IMR-90 (cell line): ENCODE data around the gene ADCY4. TPM values are rescaled to one million over a fixed set of nuclear protein-coding genes. Genes with fewer than 3 reads are reported as not detected.
A peak's percentile ranks its signal among the peaks of the same experiment; 100 is the strongest.

Experiments used
- ATAC-seq: fragments of 200-7000 bp; cut with Tn5 transposase; 2 replicates; pipeline ENCODE4 v1.9.1; 2020; ENCODE audit warnings: low read depth, mild to moderate bottlenecking, moderate library complexity
- BruUV-seq: library from RNA; stranded (reverse); fragments of 400-500 nt; replicated peaks from 2 replicates; lab custom pipeline; 2021; lab: Mats Ljungman, UMichigan
- CTCF ChIA-PET: fragments of 300-600 bp; formaldehyde crosslinking; extraction: SDS; loops from one replicate; lab custom pipeline; 2021; ENCODE audit warnings: antibody characterized with exemption; lab: Yijun Ruan, JAX
- POLR2A ChIA-PET: fragments of 300-600 bp; sonication (Branson Sonifier 250); formaldehyde crosslinking; loops from one replicate; lab custom pipeline; 2022; ENCODE audit warnings: antibody characterized with exemption; ENCODE audit not compliant: unreplicated experiment; lab: Charles Lee
- DNase-seq: peaks from one replicate; pipeline ENCODE4 v3.0.0; 2013
- H2AFZ ChIP-seq: replicated peaks from 2 replicates; pipeline ENCODE3; 2013; ENCODE audit warnings: low read length, mild to moderate bottlenecking; ENCODE audit not compliant: poor library complexity
- H2AK5ac ChIP-seq: 2 replicates; pipeline ENCODE4 v1.6.1; 2013; ENCODE audit warnings: low read depth, low read length, inconsistent platforms
- H2AK9ac ChIP-seq: replicated peaks from 2 replicates; pipeline ENCODE3; 2013; ENCODE audit warnings: mild to moderate bottlenecking, low read depth, low read length, moderate library complexity; ENCODE audit not compliant: poor library complexity
- H2BK120ac ChIP-seq: 2 replicates; pipeline ENCODE4 v1.6.1; 2013; ENCODE audit warnings: low read depth, low read length, inconsistent platforms
- H2BK15ac ChIP-seq: 3 replicates; pipeline ENCODE4 v1.6.1; 2013; ENCODE audit warnings: low read depth, low read length, inconsistent platforms
- H2BK20ac ChIP-seq: 2 replicates; pipeline ENCODE4 v1.6.1; 2013; ENCODE audit warnings: low read depth, mild to moderate bottlenecking, inconsistent platforms, low read length, moderate library complexity
- H2BK5ac ChIP-seq: 2 replicates; pipeline ENCODE4 v1.6.1; 2013; ENCODE audit warnings: mild to moderate bottlenecking, low read depth, low read length, inconsistent platforms; ENCODE audit not compliant: poor library complexity, severe bottlenecking
- H3K14ac ChIP-seq: replicated peaks from 2 replicates; pipeline ENCODE4 v1.6.1; 2013; ENCODE audit warnings: low read depth, low read length, inconsistent platforms
- H3K18ac ChIP-seq: 2 replicates; pipeline ENCODE4 v1.6.1; 2013; ENCODE audit warnings: low read depth, low read length, control low read depth
- H3K23ac ChIP-seq: 2 replicates; pipeline ENCODE4 v1.6.1; 2013; ENCODE audit warnings: low read depth, low read length, inconsistent platforms
- H3K27ac ChIP-seq: 2 replicates; pipeline ENCODE4 v1.5.1; 2013; ENCODE audit warnings: mild to moderate bottlenecking, control low read depth, low read length; ENCODE audit not compliant: insufficient read depth
- H3K27me3 ChIP-seq: 2 replicates; pipeline ENCODE4 v1.6.1; 2013; ENCODE audit warnings: low read length; ENCODE audit not compliant: control insufficient read depth, insufficient read depth
- H3K36me3 ChIP-seq: 2 replicates; pipeline ENCODE4 v1.6.1; 2013; ENCODE audit warnings: low read length, mixed read lengths; ENCODE audit not compliant: control insufficient read depth, insufficient read depth
- H3K4ac ChIP-seq: 2 replicates; pipeline ENCODE4 v1.6.1; 2013; ENCODE audit warnings: low read depth, low read length, inconsistent platforms
- H3K4me1 ChIP-seq: 2 replicates; pipeline ENCODE4 v1.6.1; 2013; ENCODE audit warnings: low read length, mixed read lengths; ENCODE audit not compliant: control insufficient read depth, insufficient read depth
- H3K4me2 ChIP-seq: 2 replicates; pipeline ENCODE4 v1.6.1; 2013; ENCODE audit warnings: low read depth, mild to moderate bottlenecking, control low read depth, low read length, moderate library complexity
- H3K4me3 ChIP-seq: 2 replicates; pipeline ENCODE4 v1.5.1; 2013; ENCODE audit warnings: low read depth, mild to moderate bottlenecking, control low read depth, low read length, moderate library complexity; ENCODE audit not compliant: insufficient read depth
- H3K56ac ChIP-seq: 2 replicates; pipeline ENCODE4 v1.6.1; 2013; ENCODE audit warnings: low read length, inconsistent platforms; ENCODE audit not compliant: insufficient read depth; ENCODE audit errors: extremely low read depth
- H3K79me1 ChIP-seq, 2 experiments: 2 replicates each; pipeline ENCODE4 v1.6.1; 2013; ENCODE audit warnings: low read length in 2 of 2, inconsistent platforms in 1 of 2, low read depth in 1 of 2
- H3K9ac ChIP-seq: 2 replicates; pipeline ENCODE4 v1.6.1; 2013; ENCODE audit warnings: low read depth, low read length, control low read depth
- H3K9me1 ChIP-seq: 2 replicates; pipeline ENCODE4 v1.6.1; 2013; ENCODE audit warnings: low read length, inconsistent platforms; ENCODE audit not compliant: insufficient read depth
- H3K9me3 ChIP-seq: 2 replicates; pipeline ENCODE4 v1.6.1; 2013; ENCODE audit warnings: low read length; ENCODE audit not compliant: control insufficient read depth, insufficient read depth
- H4K20me1 ChIP-seq: 2 replicates; pipeline ENCODE4 v1.6.1; 2013; ENCODE audit warnings: low read length, inconsistent platforms; ENCODE audit not compliant: insufficient read depth
- H4K5ac ChIP-seq: 2 replicates; pipeline ENCODE4 v1.6.1; 2013; ENCODE audit warnings: mild to moderate bottlenecking, low read depth, low read length, control low read depth
- H4K8ac ChIP-seq, 2 experiments: 2 replicates each; pipeline ENCODE4 v1.6.1; 2013; ENCODE audit warnings: low read depth in 2 of 2, low read length in 2 of 2, control low read depth in 1 of 2, inconsistent platforms in 1 of 2
- H4K91ac ChIP-seq: 2 replicates; pipeline ENCODE4 v1.6.1; 2013; ENCODE audit warnings: low read depth, low read length, inconsistent platforms; ENCODE audit not compliant: insufficient read depth
- BHLHE40 ChIP-seq: fragments of 150-350 bp; IDR thresholded peaks from 2 replicates; pipeline ENCODE4 v1.6.1; 2016; ENCODE audit warnings: mild to moderate bottlenecking, low read depth, low read length
- CEBPB ChIP-seq: IDR thresholded peaks from 2 replicates; pipeline ENCODE4 v1.6.1; 2012; ENCODE audit warnings: low read depth, low read length, improper control_type of control experiment
- CHD1 ChIP-seq: IDR thresholded peaks from 2 replicates; pipeline ENCODE4 v1.6.1; 2012; ENCODE audit warnings: low read depth, low read length, improper control_type of control experiment
- CTCF ChIP-seq: conservative IDR thresholded peaks from 2 replicates; pipeline ENCODE4 v1.5.1; 2012; ENCODE audit warnings: mild to moderate bottlenecking, low read depth, low read length, improper control_type of control experiment
- ELK1 ChIP-seq: fragments of 150-350 bp; IDR thresholded peaks from 2 replicates; pipeline ENCODE4 v1.6.1; 2016; ENCODE audit warnings: low read depth, mild to moderate bottlenecking, low read length, moderate library complexity, borderline replicate concordance
- FOS ChIP-seq: fragments of 150-350 bp; IDR thresholded peaks from 2 replicates; pipeline ENCODE4 v1.6.1; 2016; ENCODE audit warnings: low read depth, low read length
- MAFK ChIP-seq: IDR thresholded peaks from 2 replicates; pipeline ENCODE4 v1.6.1; 2012; ENCODE audit warnings: low read depth, low read length, improper control_type of control experiment
- MAZ ChIP-seq: IDR thresholded peaks from 2 replicates; pipeline ENCODE4 v1.6.1; 2012; ENCODE audit warnings: low read depth, mild to moderate bottlenecking, low read length, improper control_type of control experiment, moderate library complexity, borderline replicate concordance
- MXI1 ChIP-seq: IDR thresholded peaks from 2 replicates; pipeline ENCODE4 v1.6.1; 2012; ENCODE audit warnings: low read depth, mild to moderate bottlenecking, low read length, moderate library complexity, borderline replicate concordance
- NFE2L2 ChIP-seq: fragments of 150-350 bp; IDR thresholded peaks from 2 replicates; pipeline ENCODE4 v1.6.1; 2016; ENCODE audit warnings: low read depth, mild to moderate bottlenecking, low read length
- POLR2A ChIP-seq: IDR thresholded peaks from 2 replicates; pipeline ENCODE4 v1.6.1; 2012; ENCODE audit warnings: mild to moderate bottlenecking, low read depth, low read length
- RAD21 ChIP-seq: IDR thresholded peaks from 2 replicates; pipeline ENCODE4 v1.6.1; 2012; ENCODE audit warnings: low read length, improper control_type of control experiment
- RCOR1 ChIP-seq: IDR thresholded peaks from 2 replicates; pipeline ENCODE4 v1.6.1; 2012; ENCODE audit warnings: mild to moderate bottlenecking, low read length, improper control_type of control experiment; ENCODE audit not compliant: insufficient replicate concordance
- RFX5 ChIP-seq: IDR thresholded peaks from 2 replicates; pipeline ENCODE4 v1.8.0; 2012; ENCODE audit warnings: low read depth, mild to moderate bottlenecking, low read length, moderate library complexity
- SMC3 ChIP-seq: fragments of 150-350 bp; IDR thresholded peaks from 2 replicates; pipeline ENCODE4 v1.6.1; 2016; ENCODE audit warnings: low read depth, mild to moderate bottlenecking, antibody characterized with exemption, low read length, moderate library complexity
- USF2 ChIP-seq: fragments of 150-350 bp; IDR thresholded peaks from 2 replicates; pipeline ENCODE4 v1.6.1; 2017; ENCODE audit warnings: mild to moderate bottlenecking, antibody characterized with exemption, low read length, low read depth
- WGBS, 2 experiments: methylation state at CpG; one replicate each; pipeline versions ENCODE4 v1.1.5 to v1.1.7; 2013; ENCODE audit warnings: missing lambda C conversion rate in 2 of 2; ENCODE audit not compliant: insufficient read length in 1 of 2; ENCODE audit errors: extremely low coverage in 2 of 2; 5-methylcytosine and 5-hydroxymethylcytosine counted together
- dilution Hi-C: fragments of 300-500 bp; cut with HindIII; formaldehyde crosslinking; loops from one replicate; pipeline ENCODE4 v1.14.3; 2018; ENCODE audit warnings: low sequenced_read_pairs; ENCODE audit not compliant: unreplicated experiment
- in situ Hi-C: fragments of 300-500 bp; cut with MboI; formaldehyde crosslinking; loops from 3 replicates; pipeline ENCODE4 v1.14.3; 2019; ENCODE audit warnings: low sequenced_read_pairs, inconsistent platforms, mixed read lengths
- intact Hi-C: fragments of 100-400 bp; cut with micrococcal nuclease; formaldehyde crosslinking; loops from 2 replicates; pipeline ENCODE4 v1.10.0; 2022
- polyA plus RNA-seq, 3 experiments: library from polyadenylated mRNA; depleted of rRNA; stranded (reverse); fragments of >200 nt; gene quantifications; 2 replicates each; pipeline ENCODE4 v1.2.3, GENCODE V29; 2012; ENCODE audit warnings: low replicate concordance in 1 of 3
- total RNA-seq: library from RNA; depleted of rRNA; stranded (reverse); fragments of >200 nt; gene quantifications from 2 replicates; pipeline ENCODE4 v1.2.3, GENCODE V29; 2012

Gene ADCY4
- total and polyA plus RNA-seq, 2 of the 4 experiments (the other 2 are of a cell fraction): not detected

- Histone ChIP-seq H3K9ac (no peak overlapping the region), H2AK5ac (no peak overlapping the region), H2BK20ac (no peak overlapping the region), H3K18ac (no peak overlapping the region), H3K27me3 (peaks cover 27% of the 10 kb centered on the region), H3K27ac (no peak overlapping the region), H3K4me2 (no peak overlapping the region), H3K56ac (no peak overlapping the region), H4K8ac (no peak overlapping the region), H4K5ac (no peak overlapping the region), H2AFZ (peak overlapping the region; percentile 41), H3K23ac (no peak overlapping the region), H3K4me3 (no peak overlapping the region), H2BK5ac (no peak overlapping the region), H3K79me1 (no peaks in the 10 kb centered on the region), H2AK9ac (peak overlapping the region; percentile 55), H2BK15ac (no peak overlapping the region), H4K20me1 (no peaks in the 10 kb centered on the region), H3K14ac (no peak overlapping the region), H3K9me1 (no peaks in the 10 kb centered on the region; the same call in 1 of the 2 replicates), H2BK120ac (no peak overlapping the region), H3K9me3 (no peaks in the 10 kb centered on the region), H3K4me1 (peaks cover 3% of the 10 kb centered on the region; the same call in 1 of the 2 replicates), H4K91ac (no peak overlapping the region), H3K36me3 (no peaks in the 10 kb centered on the region), H3K4ac (no peak overlapping the region)
- BruUV-seq: no TSS peak
- CTCF ChIA-PET: interaction anchor here (5.6 kb wide), 1 partner anchor 102 kb away, joined by 63 read pairs; the partner anchor contains the start of genes CBLN3 and KHNYN
- TF ChIP-seq CHD1 (no peak), RFX5 (no peak), SMC3 (no peak), RAD21 (no peak), ELK1 (no peak), NFE2L2 (no peak), BHLHE40 (no peak), MAZ (no peak), CTCF (no peak), MAFK (no peak), FOS (no peak), MXI1 (no peak), POLR2A (no peak), RCOR1 (no peak), USF2 (no peak), CEBPB (no peak)
- dilution Hi-C loops: no loop called here
- intact Hi-C loops: no loop called here
- in situ Hi-C loops: no loop called here
- no peak for DNase-seq
- 78% methylated on average over 4 of the region's 12 CpGs; no CpG with 5 or more reads in 1 of the 2 experiments for WGBS, 2 experiments
- no peak for ATAC-seq
- POLR2A ChIA-PET: no interaction called here
These were observed 5.7 kb downstream of the ADCY4 start for GRCh38 chr14:24329073-24329663.
